Ovary (tissue), 3 donors: ENCODE results near the gene GNE.

Source experiments
- CTCF ChIP-seq, 3 donors: fragments of 450-650 bp in 2 of 3; fragments of 200-600 bp in 1 of 3; IDR thresholded peaks; one replicate each; pipeline versions ENCODE4 v1.5.1 to v1.8.0; 2016 to 2022; ENCODE audit warnings: antibody characterized with exemption in 3 of 3, mild to moderate bottlenecking in 1 of 3
- EP300 ChIP-seq: sonication (generic); formaldehyde crosslinking; IDR thresholded peaks from one replicate; pipeline ENCODE4 v1.6.1; 2017; ENCODE audit warnings: antibody characterized with exemption
- donor health status: DM: no; HTN: no; CAD: no.

GRCh38 chr9:36166168-36166927 lies 91.9 kb downstream of the GNE start:
- TF ChIP-seq CTCF (IDR thresholded peaks at IDR 0.05): peak; percentile 93 to 94 (median 94)
- TF ChIP-seq EP300: no peak
